Kidney tubule cell (primary cell): ENCODE measurements around the gene IFNGR2.
"Not testable (repeated sequence)": the region's sequence is repeated elsewhere in the genome, so short reads cannot be mapped to it uniquely, and the experiment has no call there.

Experiments used
- DNase-seq: peaks from one replicate; pipeline ENCODE4 v3.0.0-alpha.2; 2018; ENCODE audit warnings: low spot score

Gene IFNGR2

GRCh38 chr21:33377221-33377920 lies 25.8 kb upstream of the IFNGR2 start:
- peak; percentile 41 for DNase-seq

- DNase-seq = no peak
Measured at GRCh38 chr21:33378081-33378480, 25.1 kb upstream of the IFNGR2 start.

- DNase-seq = peak; percentile 67
Measured at GRCh38 chr21:33379934-33380333, 23.3 kb upstream of the IFNGR2 start.

- peak; percentile 97 for DNase-seq
Measured at GRCh38 chr21:33380483-33380998, 22.7 kb upstream of the IFNGR2 start.

- not testable (repeated sequence) for DNase-seq
Measured at GRCh38 chr21:33381381-33381780, 21.8 kb upstream of the IFNGR2 start.

- DNase-seq = peak; percentile 97
Measured at GRCh38 chr21:33383056-33383888, 19.9 kb upstream of the IFNGR2 start.

- DNase-seq = peak; percentile 78
Measured at GRCh38 chr21:33384841-33385331, 18.3 kb upstream of the IFNGR2 start.

- no peak for DNase-seq
Measured at GRCh38 chr21:33386222-33386784, 16.9 kb upstream of the IFNGR2 start.

- no peak for DNase-seq
Measured at GRCh38 chr21:33387294-33387693, 15.9 kb upstream of the IFNGR2 start.

GRCh38 chr21:33388188-33388587 lies 15.0 kb upstream of the IFNGR2 start:
- no peak for DNase-seq

- DNase-seq = no peak
Measured at GRCh38 chr21:33390479-33390878, 12.7 kb upstream of the IFNGR2 start.

- DNase-seq = no peak
Measured at GRCh38 chr21:33391656-33392055, 11.6 kb upstream of the IFNGR2 start.

- no peak for DNase-seq
Measured at GRCh38 chr21:33392284-33392985, 10.8 kb upstream of the IFNGR2 start.

- DNase-seq = no peak
Measured at GRCh38 chr21:33393348-33393747, 9.9 kb upstream of the IFNGR2 start.

- DNase-seq = no peak
Measured at GRCh38 chr21:33394260-33394659, 9.0 kb upstream of the IFNGR2 start.

- DNase-seq = peak; percentile 38
Measured at GRCh38 chr21:33395891-33396331, 7.3 kb upstream of the IFNGR2 start.

GRCh38 chr21:33396436-33396835 lies 6.8 kb upstream of the IFNGR2 start:
- DNase-seq = no peak

- no peak for DNase-seq
Measured at GRCh38 chr21:33396951-33397350, 6.3 kb upstream of the IFNGR2 start.

GRCh38 chr21:33397717-33398116 lies 5.5 kb upstream of the IFNGR2 start:
- no peak for DNase-seq

- DNase-seq = no peak
Measured at GRCh38 chr21:33398361-33398760, 4.9 kb upstream of the IFNGR2 start.

GRCh38 chr21:33401630-33401992 lies 1.6 kb upstream of the IFNGR2 start:
- no peak for DNase-seq
